ENCODE measurements around the gene CAPZA1. TPM values are rescaled to one million over a fixed set of nuclear protein-coding genes. Genes with fewer than 3 reads are reported as not detected.

Gene CAPZA1
- total RNA-seq, 1 donor = 299 TPM

GRCh38 chr1:112583366-112583765 is 36.3 kb upstream of the CAPZA1 start:
- DNase-seq (ENCODE audit: low read depth) = no peak
- H3K4me3 ChIP-seq (ENCODE audit: low read depth, low read length) = no peak overlapping the region
- TF ChIP-seq, protein P1, sequence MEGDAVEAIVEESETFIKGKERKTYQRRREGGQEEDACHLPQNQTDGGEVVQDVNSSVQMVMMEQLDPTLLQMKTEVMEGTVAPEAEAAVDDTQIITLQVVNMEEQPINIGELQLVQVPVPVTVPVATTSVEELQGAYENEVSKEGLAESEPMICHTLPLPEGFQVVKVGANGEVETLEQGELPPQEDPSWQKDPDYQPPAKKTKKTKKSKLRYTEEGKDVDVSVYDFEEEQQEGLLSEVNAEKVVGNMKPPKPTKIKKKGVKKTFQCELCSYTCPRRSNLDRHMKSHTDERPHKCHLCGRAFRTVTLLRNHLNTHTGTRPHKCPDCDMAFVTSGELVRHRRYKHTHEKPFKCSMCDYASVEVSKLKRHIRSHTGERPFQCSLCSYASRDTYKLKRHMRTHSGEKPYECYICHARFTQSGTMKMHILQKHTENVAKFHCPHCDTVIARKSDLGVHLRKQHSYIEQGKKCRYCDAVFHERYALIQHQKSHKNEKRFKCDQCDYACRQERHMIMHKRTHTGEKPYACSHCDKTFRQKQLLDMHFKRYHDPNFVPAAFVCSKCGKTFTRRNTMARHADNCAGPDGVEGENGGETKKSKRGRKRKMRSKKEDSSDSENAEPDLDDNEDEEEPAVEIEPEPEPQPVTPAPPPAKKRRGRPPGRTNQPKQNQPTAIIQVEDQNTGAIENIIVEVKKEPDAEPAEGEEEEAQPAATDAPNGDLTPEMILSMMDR (IDR thresholded peaks at IDR 0.05; ENCODE audit: insufficient read depth, low read depth, low read length) = no peak

DNA sequence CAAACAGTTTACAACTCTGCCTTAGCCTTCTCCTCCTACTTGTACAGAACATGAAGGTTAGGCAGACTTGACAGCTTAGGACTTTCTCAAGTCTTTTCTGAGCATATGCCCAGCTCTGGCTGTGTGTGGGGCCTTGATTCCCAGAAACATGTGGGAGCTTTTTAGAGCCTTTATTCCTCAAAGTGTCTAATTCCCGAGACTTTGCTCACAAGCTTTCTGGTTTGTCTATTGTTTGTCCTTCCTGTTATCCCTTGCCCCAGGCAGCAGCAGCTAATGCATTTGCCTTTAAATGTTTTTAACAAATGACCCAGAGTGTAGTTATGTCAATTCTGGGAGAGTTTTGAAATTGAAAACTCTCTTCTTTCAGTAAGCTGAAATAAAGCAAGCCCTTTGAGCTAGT is 29.9 kb upstream of the CAPZA1 start:
- no peak overlapping the region for H3K4me3 ChIP-seq (ENCODE audit: low read depth, low read length)
- TF ChIP-seq, protein P1 (IDR thresholded peaks at IDR 0.05; ENCODE audit: insufficient read depth, low read depth, low read length) = no peak
- DNase-seq (ENCODE audit: low read depth) = peak; percentile 38

DNA sequence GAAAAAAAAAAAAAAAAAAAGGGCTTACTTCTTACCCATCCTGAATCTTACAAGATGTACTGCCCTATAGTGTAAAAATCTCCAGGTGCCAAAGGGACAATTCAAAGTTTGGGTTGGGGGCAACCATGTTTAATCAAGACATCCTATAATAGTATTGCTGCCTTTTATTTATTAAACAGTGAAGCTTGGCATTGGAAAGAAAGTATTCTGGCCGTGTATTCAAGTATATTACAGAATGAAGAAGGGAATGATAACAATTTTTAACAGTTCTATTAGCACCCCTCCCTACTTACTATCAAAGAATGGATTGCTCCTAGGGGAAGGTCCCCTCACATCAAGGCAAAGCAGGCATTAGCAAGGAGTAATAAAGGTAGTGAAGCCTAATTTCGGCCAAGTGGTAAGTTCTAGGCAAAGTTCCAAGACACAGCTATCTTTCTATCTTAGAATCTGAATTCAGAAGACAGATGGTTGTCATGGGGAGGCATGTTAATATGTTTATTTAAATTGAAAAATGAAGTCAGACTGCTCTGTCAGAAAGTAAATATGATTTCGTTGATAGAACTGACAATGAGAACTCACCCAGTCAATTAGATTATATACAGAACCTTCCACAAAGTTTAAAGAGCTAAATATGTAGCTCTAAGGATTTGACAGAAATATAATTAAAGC is 25.3 kb upstream of the CAPZA1 start:
- no peak for DNase-seq (ENCODE audit: low read depth)
- TF ChIP-seq, protein P1 (IDR thresholded peaks at IDR 0.05; ENCODE audit: insufficient read depth, low read depth, low read length) = no peak
- H3K4me3 ChIP-seq (ENCODE audit: low read depth, low read length) = no peak overlapping the region

DNA sequence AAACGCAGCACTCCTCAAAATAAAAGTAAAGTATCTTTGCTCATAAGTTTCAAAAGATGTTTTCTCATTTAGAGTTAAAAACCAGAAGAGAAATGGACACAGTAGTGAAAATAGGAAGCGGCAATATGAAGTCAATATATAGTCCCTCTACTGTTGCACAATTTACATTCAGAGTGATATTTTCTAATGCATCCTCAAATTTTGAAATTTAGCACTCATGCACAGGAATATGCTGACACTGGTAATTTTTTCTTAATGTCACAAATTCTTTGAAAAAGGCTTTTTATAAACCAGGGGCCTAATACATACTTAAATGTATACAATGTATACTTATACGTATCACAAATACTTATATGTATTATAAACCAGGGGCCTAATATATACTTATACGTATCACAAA is 20.2 kb upstream of the CAPZA1 start:
- TF ChIP-seq, protein P1 (IDR thresholded peaks at IDR 0.05; ENCODE audit: insufficient read depth, low read depth, low read length) = no peak
- no peak for DNase-seq (ENCODE audit: low read depth)
- H3K4me3 ChIP-seq (ENCODE audit: low read depth, low read length) = no peak overlapping the region

- no peak for DNase-seq (ENCODE audit: low read depth)
- TF ChIP-seq, protein P1 (IDR thresholded peaks at IDR 0.05; ENCODE audit: insufficient read depth, low read depth, low read length) = no peak
- H3K4me3 ChIP-seq (ENCODE audit: low read depth, low read length) = no peak overlapping the region
Measured at GRCh38 chr1:112603012-112603411, 16.6 kb upstream of the CAPZA1 start.

- TF ChIP-seq, protein P1 (IDR thresholded peaks at IDR 0.05; ENCODE audit: insufficient read depth, low read depth, low read length) = no peak
- no peak overlapping the region for H3K4me3 ChIP-seq (ENCODE audit: low read depth, low read length)
- DNase-seq (ENCODE audit: low read depth) = no peak
Measured at GRCh38 chr1:112603541-112603940, 16.1 kb upstream of the CAPZA1 start.
